Calu3 (cell line): Measurements from ENCODE around the gene CTRB1. TPM values are rescaled to one million over a fixed set of nuclear protein-coding genes. Genes with fewer than 3 reads are reported as not detected.

Experiments used
- BruUV-seq: library from RNA; stranded (reverse); fragments of 400-500 nt; replicated peaks from 2 replicates; lab custom pipeline; 2021; lab: Mats Ljungman, UMichigan
- CTCF ChIA-PET: fragments of 300-600 bp; sonication (Branson Sonifier 250); formaldehyde crosslinking; loops from one replicate; lab custom pipeline; 2022; ENCODE audit warnings: antibody characterized with exemption; lab: Charles Lee
- DNase-seq: peaks from one replicate; pipeline ENCODE4 v3.0.0; 2022
- H3K27ac Mint-ChIP-seq: one replicate; pipeline ENCODE4 v1.8.0; 2022; ENCODE audit warnings: mixed read lengths; ENCODE audit not compliant: unreplicated experiment
- H3K27me3 Mint-ChIP-seq: one replicate; pipeline ENCODE4 v1.8.0; 2022; ENCODE audit warnings: mixed read lengths; ENCODE audit not compliant: unreplicated experiment
- H3K36me3 Mint-ChIP-seq: one replicate; pipeline ENCODE4 v1.8.0; 2022; ENCODE audit warnings: mild to moderate bottlenecking, moderate library complexity, mixed read lengths; ENCODE audit not compliant: insufficient read depth, unreplicated experiment
- H3K4me1 Mint-ChIP-seq: one replicate; pipeline ENCODE4 v1.8.0; 2022; ENCODE audit warnings: mild to moderate bottlenecking, low read depth, mixed read lengths; ENCODE audit not compliant: unreplicated experiment
- H3K4me3 Mint-ChIP-seq: one replicate; pipeline ENCODE4 v1.8.0; 2022; ENCODE audit warnings: mild to moderate bottlenecking, low read depth, moderate library complexity, mixed read lengths; ENCODE audit not compliant: unreplicated experiment
- H3K9me3 Mint-ChIP-seq: one replicate; pipeline ENCODE4 v1.8.0; 2022; ENCODE audit warnings: low read depth, mixed read lengths; ENCODE audit not compliant: unreplicated experiment
- CTCF ChIP-seq: fragments of 200-600 bp; IDR thresholded peaks from one replicate; pipeline ENCODE4 v1.8.0; 2022; ENCODE audit warnings: antibody characterized with exemption; ENCODE audit not compliant: unreplicated experiment
- intact Hi-C: fragments of 100-400 bp; cut with micrococcal nuclease; formaldehyde crosslinking; loops from one replicate; pipeline ENCODE4 v1.10.0; 2022; ENCODE audit not compliant: unreplicated experiment
- total RNA-seq: library from RNA; stranded (reverse); gene quantifications from 2 replicates; pipeline ENCODE4 v1.2.3, GENCODE V29; 2022

CTRB1 gene
- total RNA-seq, 1 experiment from 2014 or later: not detected

- H3K9me3 Mint-ChIP-seq: no peaks in the 10 kb centered on the region
- peaks cover 40% of the 10 kb centered on the region for H3K4me1 Mint-ChIP-seq
- CTCF ChIA-PET: interaction anchor here (0.9 to 1.0 kb wide), 2 partner anchors 9 to 77 kb away, joined by 3 to 4 read pairs; no protein-coding TSS in a partner anchor
- intact Hi-C loops: no loop called here
- H3K36me3 Mint-ChIP-seq: peaks cover 83% of the 10 kb centered on the region
- H3K27ac Mint-ChIP-seq: peak overlapping the region; percentile 34
- TF ChIP-seq CTCF: no peak
- DNase-seq: no peak
- no peaks in the 10 kb centered on the region for H3K27me3 Mint-ChIP-seq
- no peak overlapping the region for H3K4me3 Mint-ChIP-seq
- no TSS peak for BruUV-seq
Measured at GRCh38 chr16:75236232-75236631, 17.4 kb downstream of the CTRB1 start.

GRCh38 chr16:75236736-75237397 is 18.1 kb downstream of the CTRB1 start:
- no peaks in the 10 kb centered on the region for H3K9me3 Mint-ChIP-seq
- no peak for DNase-seq
- H3K36me3 Mint-ChIP-seq: peaks cover 85% of the 10 kb centered on the region
- no peaks in the 10 kb centered on the region for H3K27me3 Mint-ChIP-seq
- no peak overlapping the region for H3K4me3 Mint-ChIP-seq
- TF ChIP-seq CTCF: no peak
- CTCF ChIA-PET: interaction anchor here (0.9 to 1.0 kb wide), 2 partner anchors 8 to 78 kb away, joined by 3 to 4 read pairs; no protein-coding TSS in a partner anchor
- intact Hi-C loops: no loop called here
- peak overlapping the region; percentile 36 for H3K27ac Mint-ChIP-seq
- BruUV-seq: no TSS peak
- H3K4me1 Mint-ChIP-seq: peaks cover 41% of the 10 kb centered on the region

- no peak overlapping the region for H3K4me3 Mint-ChIP-seq
- no TSS peak for BruUV-seq
- no peaks in the 10 kb centered on the region for H3K9me3 Mint-ChIP-seq
- intact Hi-C loops: no loop called here
- no peak for TF ChIP-seq CTCF
- DNase-seq: no peak
- peaks cover 43% of the 10 kb centered on the region for H3K4me1 Mint-ChIP-seq
- CTCF ChIA-PET: no interaction called here
- peak overlapping the region; percentile 36 for H3K27ac Mint-ChIP-seq
- H3K27me3 Mint-ChIP-seq: no peaks in the 10 kb centered on the region
- peaks cover 85% of the 10 kb centered on the region for H3K36me3 Mint-ChIP-seq
Measured at GRCh38 chr16:75237398-75238131, 18.8 kb downstream of the CTRB1 start.

- no peaks in the 10 kb centered on the region for H3K9me3 Mint-ChIP-seq
- no peak for TF ChIP-seq CTCF
- CTCF ChIA-PET: interaction anchor here (1.3 kb wide), 1 partner anchor 147 kb away, joined by 3 read pairs; no protein-coding TSS in a partner anchor
Measured at GRCh38 chr16:75238132-75238852, 19.5 kb downstream of the CTRB1 start.

More at GRCh38 chr16:75238132-75238852, 19.5 kb downstream of the CTRB1 start:
- Mint-ChIP-seq H3K27ac (peak overlapping the region; percentile 44), H3K36me3 (peaks cover 85% of the 10 kb centered on the region), H3K27me3 (no peaks in the 10 kb centered on the region), H3K4me1 (peaks cover 50% of the 10 kb centered on the region), H3K4me3 (no peak overlapping the region)
- intact Hi-C loops: no loop called here
- BruUV-seq: no TSS peak
- no peak for DNase-seq
